ENCODE measurements around the gene PDE4C.

DNA sequence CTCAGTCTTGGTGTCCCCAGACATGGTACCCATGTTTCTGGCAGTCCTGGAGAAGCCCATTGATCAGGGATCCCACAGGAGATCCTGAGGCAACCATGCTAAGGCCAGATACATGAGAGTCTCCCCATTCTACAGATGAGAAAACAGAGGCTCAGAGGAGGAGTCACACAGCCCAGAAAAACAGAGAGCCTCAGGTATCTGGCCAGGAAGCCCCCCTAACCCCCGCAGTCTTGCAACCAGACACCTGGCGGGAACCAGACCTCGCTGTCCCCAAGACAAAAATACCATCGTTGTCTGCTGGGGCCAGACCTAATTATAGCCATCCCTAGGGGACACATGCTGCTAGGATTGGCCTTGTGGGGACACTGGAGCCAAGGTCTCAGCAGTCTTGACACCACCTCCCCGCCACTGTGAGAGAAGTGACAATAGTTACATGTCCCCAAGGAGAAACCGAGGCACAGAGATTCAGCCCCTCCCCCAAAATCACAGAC is 1.6 kb upstream of the PDE4C start:
- TF ChIP-seq, protein P1, sequence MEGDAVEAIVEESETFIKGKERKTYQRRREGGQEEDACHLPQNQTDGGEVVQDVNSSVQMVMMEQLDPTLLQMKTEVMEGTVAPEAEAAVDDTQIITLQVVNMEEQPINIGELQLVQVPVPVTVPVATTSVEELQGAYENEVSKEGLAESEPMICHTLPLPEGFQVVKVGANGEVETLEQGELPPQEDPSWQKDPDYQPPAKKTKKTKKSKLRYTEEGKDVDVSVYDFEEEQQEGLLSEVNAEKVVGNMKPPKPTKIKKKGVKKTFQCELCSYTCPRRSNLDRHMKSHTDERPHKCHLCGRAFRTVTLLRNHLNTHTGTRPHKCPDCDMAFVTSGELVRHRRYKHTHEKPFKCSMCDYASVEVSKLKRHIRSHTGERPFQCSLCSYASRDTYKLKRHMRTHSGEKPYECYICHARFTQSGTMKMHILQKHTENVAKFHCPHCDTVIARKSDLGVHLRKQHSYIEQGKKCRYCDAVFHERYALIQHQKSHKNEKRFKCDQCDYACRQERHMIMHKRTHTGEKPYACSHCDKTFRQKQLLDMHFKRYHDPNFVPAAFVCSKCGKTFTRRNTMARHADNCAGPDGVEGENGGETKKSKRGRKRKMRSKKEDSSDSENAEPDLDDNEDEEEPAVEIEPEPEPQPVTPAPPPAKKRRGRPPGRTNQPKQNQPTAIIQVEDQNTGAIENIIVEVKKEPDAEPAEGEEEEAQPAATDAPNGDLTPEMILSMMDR (IDR thresholded peaks at IDR 0.05): no peak
- TF ChIP-seq EZH2phosphoT487 (IDR thresholded peaks at IDR 0.05) (no peak), EZH2 (IDR thresholded peaks at IDR 0.05) (no peak)
